Loucy (cell line): ENCODE data around the gene C10orf71.

Source experiments
- CTCF ChIP-seq: fragments of 200-600 bp; sonication (generic); conservative IDR thresholded peaks from 2 replicates; pipeline ENCODE4 v1.5.1; 2014; ENCODE audit warnings: mild to moderate bottlenecking, antibody characterized with exemption, low read length
- EZH2phosphoT487 ChIP-seq: fragments of 200-600 bp; IDR thresholded peaks from 2 replicates; pipeline ENCODE4 v1.6.1; 2018; ENCODE audit warnings: antibody characterized with exemption, mild to moderate bottlenecking, moderate library complexity, borderline replicate concordance

GRCh38 chr10:49311555-49312236 lies 12.7 kb downstream of the C10orf71 start:
- TF ChIP-seq CTCF: no peak
- no peak for TF ChIP-seq EZH2phosphoT487
